ENCODE data around the gene KRT86. TPM values are rescaled to one million over a fixed set of nuclear protein-coding genes. Genes with fewer than 3 reads are reported as not detected.

Gene KRT86
- total RNA-seq, 4 donors from 2014 or later = 1.0 to 289 (median 37.0) TPM

DNA sequence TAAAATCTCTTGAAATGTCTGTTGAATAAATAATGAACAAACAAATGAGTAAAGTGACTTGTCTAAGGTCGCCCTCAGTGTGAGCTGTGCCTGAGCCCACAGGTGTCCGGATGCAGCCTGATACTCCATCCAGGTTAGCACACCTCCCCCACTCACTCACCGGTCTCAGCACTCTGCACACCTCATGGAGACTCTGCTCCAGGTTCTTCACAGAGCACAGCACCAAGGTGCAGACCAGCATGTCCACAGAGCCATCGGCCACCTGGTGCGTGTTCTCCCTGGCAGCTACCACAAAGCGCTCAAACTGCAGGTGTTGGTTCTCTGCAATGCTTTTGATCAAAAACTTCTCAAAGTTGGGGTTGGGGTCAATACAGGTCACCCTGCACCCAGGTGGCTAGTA is 45.5 kb upstream of the KRT86 start:
- peak in 1 of 2 donors; percentile 40 for DNase-seq (ENCODE audit: low spot score in 2 of 2)
- Histone ChIP-seq H3K27ac (no peak overlapping the region), H3K4me1 (peaks cover 34% of the 10 kb centered on the region), H3K9me3 (no peaks in the 10 kb centered on the region), H3K4me3 (no peak overlapping the region), H3K27me3 (peaks cover 22% of the 10 kb centered on the region), H3K36me3 (no peaks in the 10 kb centered on the region)
- 91% methylated on average over 5 of the region's 6 CpGs for WGBS
- no peak for TF ChIP-seq POLR2A (IDR thresholded peaks at IDR 0.05)
- TF ChIP-seq EP300 (IDR thresholded peaks at IDR 0.05) = no peak

DNA sequence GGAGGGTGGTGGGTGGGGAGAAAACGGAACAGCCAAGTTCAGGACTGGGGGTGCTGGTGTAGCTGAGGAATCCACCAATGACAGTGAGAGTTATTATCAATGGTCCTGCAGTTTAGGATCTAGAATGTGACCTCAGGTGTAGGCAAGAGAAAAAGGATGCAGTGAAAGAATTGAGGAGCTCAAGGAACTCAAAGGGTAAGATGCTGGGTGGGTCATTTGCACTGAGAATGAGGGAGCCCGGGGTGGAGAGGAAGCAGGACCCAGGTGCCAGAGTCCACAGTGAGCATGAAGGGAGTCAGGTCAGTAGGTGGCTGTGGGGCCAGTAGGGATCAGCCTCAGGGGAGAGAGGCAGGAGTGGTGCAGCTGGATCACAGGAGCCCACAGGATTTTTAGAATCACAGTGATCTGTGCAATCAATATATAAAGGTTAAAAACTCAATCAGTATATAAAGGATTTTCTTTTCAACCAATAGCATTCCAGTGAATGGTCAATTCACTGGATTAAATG is 44.6 kb upstream of the KRT86 start:
- peaks cover 37% of the 10 kb centered on the region for H3K4me1 ChIP-seq
- TF ChIP-seq POLR2A (IDR thresholded peaks at IDR 0.05) (no peak), EP300 (IDR thresholded peaks at IDR 0.05) (no peak)
- H3K27me3 ChIP-seq = peaks cover 28% of the 10 kb centered on the region
- H3K36me3 ChIP-seq = no peaks in the 10 kb centered on the region
- 91% methylated on average over 2 of the region's 2 CpGs for WGBS
- peak in 1 of 2 donors; percentile 48 for DNase-seq (ENCODE audit: low spot score in 2 of 2)
- H3K9me3 ChIP-seq = no peaks in the 10 kb centered on the region
- H3K4me3 ChIP-seq = no peak overlapping the region
- no peak overlapping the region for H3K27ac ChIP-seq

DNA sequence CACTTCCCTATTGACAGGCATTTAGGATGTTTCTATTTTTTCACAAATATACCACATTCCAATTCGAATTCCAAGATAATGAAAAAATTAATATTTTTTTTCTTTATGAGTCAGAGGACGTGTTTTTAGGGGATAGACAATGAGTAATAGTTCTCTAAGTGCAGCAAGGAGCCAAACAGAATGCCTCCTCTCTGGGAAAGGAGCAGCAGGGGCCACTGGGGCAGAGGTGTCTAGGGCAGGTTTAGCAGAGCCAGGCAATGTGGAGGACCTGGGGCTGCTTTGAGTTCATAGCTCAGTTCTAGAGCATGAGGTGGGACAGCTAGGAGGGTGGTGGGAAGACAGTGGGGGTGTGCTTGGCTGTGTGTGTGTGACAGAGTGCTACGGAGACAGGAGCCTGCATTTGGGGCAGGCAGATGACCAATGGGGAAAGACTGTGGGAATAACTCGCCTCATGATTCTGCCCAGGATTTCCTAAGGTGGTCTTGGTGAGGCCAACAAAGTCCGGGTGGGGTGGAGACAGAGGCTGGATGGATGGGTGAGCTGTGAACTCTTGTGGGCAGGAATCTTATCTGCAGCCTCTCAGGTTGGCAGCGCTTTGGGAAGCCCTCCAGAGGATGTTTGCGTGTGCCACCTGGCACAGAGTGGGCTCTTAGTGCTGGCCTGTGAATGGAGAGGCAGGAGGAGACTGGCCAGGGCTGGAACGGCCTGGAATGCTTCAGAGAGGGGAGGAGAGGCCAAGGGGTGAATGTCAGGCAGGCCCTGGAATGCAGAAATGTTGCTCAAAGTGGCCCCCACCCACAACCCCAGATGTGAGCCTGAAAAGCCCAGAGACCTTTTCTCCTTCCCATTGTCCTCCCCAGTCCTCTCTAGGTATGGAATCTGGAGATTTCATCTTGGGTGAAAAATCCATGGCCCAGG is 43.8 kb upstream of the KRT86 start:
- DNase-seq (ENCODE audit: low spot score in 2 of 2) = peak in 1 of 2 donors; percentile 51

DNA sequence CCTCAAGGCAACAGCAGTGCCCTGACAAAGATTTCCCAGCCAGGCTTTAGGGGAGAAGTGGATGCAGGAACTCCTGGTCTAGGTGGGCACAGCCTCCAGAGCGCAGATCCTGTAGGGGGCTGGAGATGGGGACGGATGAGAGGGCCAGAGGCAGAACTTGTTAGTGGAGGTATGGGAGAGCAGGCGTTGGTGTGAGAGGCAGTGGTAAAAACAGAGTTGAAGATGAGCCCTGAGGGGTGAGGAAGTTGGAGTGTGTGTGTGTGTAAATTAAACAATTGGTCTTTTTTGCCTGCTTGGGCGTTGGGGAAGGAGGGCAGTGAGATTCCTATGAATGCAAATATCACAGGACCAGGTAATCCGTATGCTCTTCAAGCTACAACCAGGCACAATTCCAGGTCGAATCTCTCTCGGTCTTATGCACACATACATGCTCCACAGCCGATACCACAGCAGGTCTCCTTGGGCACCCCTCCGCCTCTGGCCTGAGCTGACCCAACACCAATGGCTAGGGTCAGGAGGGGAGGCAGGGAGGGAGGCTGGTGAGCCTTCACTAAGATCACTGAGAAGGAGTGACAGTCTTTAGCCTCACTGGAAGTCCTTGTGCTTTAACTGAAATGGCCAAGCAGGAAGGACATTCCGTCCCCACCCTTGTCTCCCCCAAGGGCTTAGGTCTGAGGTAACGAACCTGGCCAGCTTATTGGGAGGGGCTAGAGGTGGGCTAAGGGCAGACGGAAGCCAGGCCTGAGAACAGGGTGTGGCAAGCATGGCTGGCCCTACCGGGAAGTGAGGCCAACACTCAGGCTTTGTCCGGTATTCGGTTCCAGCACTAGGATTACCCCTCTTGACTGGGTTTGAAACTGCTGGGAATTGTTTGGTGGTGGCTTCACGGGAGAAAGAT is 42.9 kb upstream of the KRT86 start:
- no peaks in the 10 kb centered on the region for H3K36me3 ChIP-seq
- H3K27me3 ChIP-seq = peaks cover 28% of the 10 kb centered on the region
- no peak overlapping the region for H3K4me3 ChIP-seq
- peaks cover 40% of the 10 kb centered on the region for H3K4me1 ChIP-seq
- no peaks in the 10 kb centered on the region for H3K9me3 ChIP-seq
- TF ChIP-seq EP300 (IDR thresholded peaks at IDR 0.05) (no peak), POLR2AphosphoS5 (IDR thresholded peaks at IDR 0.05) (no peak), POLR2A (IDR thresholded peaks at IDR 0.05) (no peak)
- TF ChIP-seq, protein P1, sequence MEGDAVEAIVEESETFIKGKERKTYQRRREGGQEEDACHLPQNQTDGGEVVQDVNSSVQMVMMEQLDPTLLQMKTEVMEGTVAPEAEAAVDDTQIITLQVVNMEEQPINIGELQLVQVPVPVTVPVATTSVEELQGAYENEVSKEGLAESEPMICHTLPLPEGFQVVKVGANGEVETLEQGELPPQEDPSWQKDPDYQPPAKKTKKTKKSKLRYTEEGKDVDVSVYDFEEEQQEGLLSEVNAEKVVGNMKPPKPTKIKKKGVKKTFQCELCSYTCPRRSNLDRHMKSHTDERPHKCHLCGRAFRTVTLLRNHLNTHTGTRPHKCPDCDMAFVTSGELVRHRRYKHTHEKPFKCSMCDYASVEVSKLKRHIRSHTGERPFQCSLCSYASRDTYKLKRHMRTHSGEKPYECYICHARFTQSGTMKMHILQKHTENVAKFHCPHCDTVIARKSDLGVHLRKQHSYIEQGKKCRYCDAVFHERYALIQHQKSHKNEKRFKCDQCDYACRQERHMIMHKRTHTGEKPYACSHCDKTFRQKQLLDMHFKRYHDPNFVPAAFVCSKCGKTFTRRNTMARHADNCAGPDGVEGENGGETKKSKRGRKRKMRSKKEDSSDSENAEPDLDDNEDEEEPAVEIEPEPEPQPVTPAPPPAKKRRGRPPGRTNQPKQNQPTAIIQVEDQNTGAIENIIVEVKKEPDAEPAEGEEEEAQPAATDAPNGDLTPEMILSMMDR (IDR thresholded peaks at IDR 0.05) = no peak
- WGBS = 64% methylated on average over 15 of the region's 16 CpGs
- peak overlapping the region; percentile 63 for H3K27ac ChIP-seq
- peak in 1 of 2 donors; percentile 68 for DNase-seq (ENCODE audit: low spot score in 2 of 2)

More for the DNA sequence above, 43.8 kb upstream of the KRT86 start:
- peaks cover 28% of the 10 kb centered on the region for H3K27me3 ChIP-seq
- H3K4me1 ChIP-seq = peaks cover 40% of the 10 kb centered on the region
- H3K36me3 ChIP-seq = no peaks in the 10 kb centered on the region
- WGBS = 56% methylated on average over 7 of the region's 8 CpGs
- no peaks in the 10 kb centered on the region for H3K9me3 ChIP-seq
- TF ChIP-seq, protein P1 (IDR thresholded peaks at IDR 0.05) = no peak
- TF ChIP-seq EP300 (IDR thresholded peaks at IDR 0.05) (no peak), POLR2AphosphoS5 (IDR thresholded peaks at IDR 0.05) (no peak), POLR2A (IDR thresholded peaks at IDR 0.05) (no peak)
- H3K4me3 ChIP-seq = no peak overlapping the region
- peak overlapping the region; percentile 63 for H3K27ac ChIP-seq

DNA sequence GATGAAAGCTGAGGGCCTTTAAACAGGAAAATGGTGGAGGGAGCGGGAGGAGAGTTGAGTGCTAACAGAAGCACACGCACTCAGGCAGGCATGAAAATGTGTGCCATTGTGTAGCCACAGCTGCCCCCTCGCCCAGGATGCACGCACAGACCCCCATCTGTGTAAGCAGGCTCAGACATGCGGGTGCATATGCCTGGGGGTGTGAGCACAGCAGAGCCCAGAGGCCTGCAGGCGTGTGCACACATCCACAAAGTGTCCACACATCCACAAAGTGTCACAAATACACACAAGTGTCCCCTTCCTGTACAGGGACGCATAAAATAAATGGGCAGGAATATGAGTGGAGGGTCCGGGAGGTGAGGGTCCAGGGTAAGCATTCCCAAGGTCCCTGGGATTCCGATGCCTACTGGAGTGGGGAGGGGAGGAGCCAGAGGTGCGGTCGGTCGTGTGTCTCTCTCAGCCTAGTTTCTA is 42.2 kb upstream of the KRT86 start:
- Histone ChIP-seq H3K27me3 (peaks cover 28% of the 10 kb centered on the region), H3K27ac (peak overlapping the region; percentile 57), H3K4me1 (peaks cover 40% of the 10 kb centered on the region), H3K36me3 (no peaks in the 10 kb centered on the region), H3K4me3 (peak overlapping the region; percentile 38), H3K9me3 (no peaks in the 10 kb centered on the region)
- TF ChIP-seq POLR2AphosphoS5 (IDR thresholded peaks at IDR 0.05) (no peak), POLR2A (IDR thresholded peaks at IDR 0.05) (no peak), EP300 (IDR thresholded peaks at IDR 0.05) (no peak)
- TF ChIP-seq, protein P1 (IDR thresholded peaks at IDR 0.05) = no peak
- DNase-seq (ENCODE audit: low spot score in 2 of 2) = peak in 1 of 2 donors; percentile 50
- WGBS = 66% methylated on average over 12 of the region's 12 CpGs
